IPS-18c (cell line): ENCODE data around the gene BROX.
"Not testable (repeated sequence)": the region's sequence is repeated elsewhere in the genome, so short reads cannot be mapped to it uniquely, and the experiment has no call there.

Source experiments
- H3K4me3 ChIP-seq: 2 replicates; pipeline ENCODE4 v1.7.0; 2013; ENCODE audit warnings: low read depth, mild to moderate bottlenecking, low read length, moderate library complexity; ENCODE audit not compliant: insufficient read depth
- H3K9me3 ChIP-seq: one replicate; pipeline ENCODE4 v1.6.1; 2013; ENCODE audit warnings: mild to moderate bottlenecking, low read length, moderate library complexity; ENCODE audit not compliant: control insufficient read depth, insufficient read depth

Gene BROX

GRCh38 chr1:222712253-222713090 is at the start of gene BROX, which contains the start of gene AIDA:
TSS of gene BROX (plus strand) at chr1:222712564. CDS start at chr1:222715700, 3,136 bp downstream.
TSS of gene AIDA (minus strand) at chr1:222712491. CDS start at chr1:222712317, 174 bp downstream.
- Histone ChIP-seq H3K9me3 (no peaks in the 10 kb centered on the region), H3K4me3 (peak within 1 kb of the TSS; percentile 92)

- no peaks in the 10 kb centered on the region for H3K9me3 ChIP-seq
- H3K4me3 ChIP-seq: no peak overlapping the region
Observed at GRCh38 chr1:222663431-222663934, 48.9 kb upstream of the BROX start.

- Histone ChIP-seq H3K4me3 (no peak overlapping the region), H3K9me3 (no peaks in the 10 kb centered on the region)
Observed at GRCh38 chr1:222665964-222666363, 46.4 kb upstream of the BROX start.

GRCh38 chr1:222668184-222668583 is 44.2 kb upstream of the BROX start:
- H3K9me3 ChIP-seq, H3K4me3 ChIP-seq: not testable (repeated sequence)

GRCh38 chr1:222669107-222669506 is 43.3 kb upstream of the BROX start:
- not testable (repeated sequence) for H3K4me3 ChIP-seq

GRCh38 chr1:222670110-222670509 is 42.3 kb upstream of the BROX start:
- Histone ChIP-seq H3K9me3 (no peaks in the 10 kb centered on the region), H3K4me3 (no peak overlapping the region)

More at GRCh38 chr1:222669107-222669506, 43.3 kb upstream of the BROX start:
- not testable (repeated sequence) for H3K9me3 ChIP-seq

- Histone ChIP-seq H3K4me3 (no peak overlapping the region), H3K9me3 (no peaks in the 10 kb centered on the region)
Observed at GRCh38 chr1:222680080-222680479, 32.3 kb upstream of the BROX start.

- no peak overlapping the region for H3K4me3 ChIP-seq
- no peaks in the 10 kb centered on the region for H3K9me3 ChIP-seq
Observed at GRCh38 chr1:222691016-222691415, 21.3 kb upstream of the BROX start.

- no peaks in the 10 kb centered on the region for H3K9me3 ChIP-seq
Observed at GRCh38 chr1:222694927-222695326, 17.4 kb upstream of the BROX start.

GRCh38 chr1:222696741-222697140 is 15.6 kb upstream of the BROX start:
- no peak overlapping the region for H3K4me3 ChIP-seq
- H3K9me3 ChIP-seq: no peaks in the 10 kb centered on the region

More at GRCh38 chr1:222694927-222695326, 17.4 kb upstream of the BROX start:
- H3K4me3 ChIP-seq: no peak overlapping the region

GRCh38 chr1:222697203-222697602 is 15.2 kb upstream of the BROX start:
- Histone ChIP-seq H3K4me3 (no peak overlapping the region), H3K9me3 (no peaks in the 10 kb centered on the region)

GRCh38 chr1:222697826-222698225 is 14.5 kb upstream of the BROX start:
- Histone ChIP-seq H3K9me3 (no peaks in the 10 kb centered on the region), H3K4me3 (no peak overlapping the region)

- H3K4me3 ChIP-seq: no peak overlapping the region
- H3K9me3 ChIP-seq: no peaks in the 10 kb centered on the region
Observed at GRCh38 chr1:222702210-222702609, 10.2 kb upstream of the BROX start.

- Histone ChIP-seq H3K4me3 (no peak overlapping the region), H3K9me3 (no peaks in the 10 kb centered on the region)
Observed at GRCh38 chr1:222704260-222704659, 8.1 kb upstream of the BROX start.

GRCh38 chr1:222706815-222707214 is 5.5 kb upstream of the BROX start:
- no peaks in the 10 kb centered on the region for H3K9me3 ChIP-seq
- no peak overlapping the region for H3K4me3 ChIP-seq

GRCh38 chr1:222709700-222710153 is 2.6 kb upstream of the BROX start:
- H3K9me3 ChIP-seq: no peaks in the 10 kb centered on the region
- no peak overlapping the region for H3K4me3 ChIP-seq

- peak overlapping the region; percentile 92 for H3K4me3 ChIP-seq
- H3K9me3 ChIP-seq: no peaks in the 10 kb centered on the region
Observed at GRCh38 chr1:222711319-222712252, 778 bp upstream of the BROX start.
